GM12891 (cell line): ENCODE data around the gene COL19A1.

ENCODE experiments used
- POLR2AphosphoS5 ChIP-seq: IDR thresholded peaks from 2 replicates; pipeline ENCODE4 v1.6.1; 2011; ENCODE audit warnings: low read depth, low read length, control low read depth
- POU2F2 ChIP-seq: IDR thresholded peaks from 2 replicates; pipeline ENCODE4 v1.6.1; 2011; ENCODE audit warnings: low read depth, mild to moderate bottlenecking, control low read depth, low read length, moderate library complexity
- TAF1 ChIP-seq: IDR thresholded peaks from 2 replicates; pipeline ENCODE4 v1.6.1; 2011; ENCODE audit warnings: low read depth, low read length, control low read depth

GRCh38 chr6:69936674-69937363 is 70.5 kb downstream of the COL19A1 start:
- TF ChIP-seq POLR2AphosphoS5 (no peak), POU2F2 (no peak), TAF1 (no peak)
